Mammary epithelial cell (primary cell): ENCODE results near the gene ZBTB16.

ENCODE experiments used
- EZH2 ChIP-seq: IDR thresholded peaks from 2 replicates; pipeline ENCODE4 v1.6.1; 2012; ENCODE audit warnings: low read length, inconsistent platforms, borderline replicate concordance
- TF ChIP-seq, protein P1 (sequence below), 2 donors: IDR thresholded peaks in 1 of 2; conservative IDR thresholded peaks in 1 of 2; 2 replicates each; pipeline ENCODE4 v1.5.1; 2011 to 2012; ENCODE audit warnings: inconsistent platforms in 2 of 2, low read length in 2 of 2, mild to moderate bottlenecking in 2 of 2, control low read depth in 1 of 2, low read depth in 1 of 2; ENCODE audit not compliant: insufficient read depth in 1 of 2; ENCODE audit errors: extremely low read depth in 1 of 2

DNA sequence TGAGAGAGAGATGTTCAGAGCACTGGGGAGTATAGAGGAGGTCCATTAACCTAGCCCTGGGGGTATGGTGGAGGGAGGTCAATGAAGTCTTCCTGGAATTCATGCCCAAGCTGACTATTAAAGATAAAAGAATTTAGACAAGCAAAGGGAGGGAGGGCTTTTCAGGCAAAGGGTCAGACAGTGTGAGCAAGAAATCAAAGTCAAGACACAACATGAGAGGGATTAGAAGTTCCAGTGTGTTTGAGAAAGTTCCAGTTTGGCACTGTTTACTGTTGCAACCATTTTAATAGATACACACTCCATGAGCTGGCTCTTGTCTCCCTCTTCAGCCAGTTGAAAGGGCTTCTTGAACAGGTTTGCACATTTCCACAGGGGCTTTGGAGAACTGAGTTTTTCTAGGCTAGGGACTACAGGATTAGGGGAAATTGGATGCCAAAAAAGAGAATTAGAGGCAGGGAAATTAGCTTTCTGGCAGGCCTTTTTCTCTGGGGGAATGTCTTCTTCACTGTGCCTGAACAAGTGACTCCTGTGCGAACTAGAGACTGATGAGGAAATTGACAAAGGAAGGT, 222.0 kb downstream of the ZBTB16 start:
- TF ChIP-seq, protein P1, sequence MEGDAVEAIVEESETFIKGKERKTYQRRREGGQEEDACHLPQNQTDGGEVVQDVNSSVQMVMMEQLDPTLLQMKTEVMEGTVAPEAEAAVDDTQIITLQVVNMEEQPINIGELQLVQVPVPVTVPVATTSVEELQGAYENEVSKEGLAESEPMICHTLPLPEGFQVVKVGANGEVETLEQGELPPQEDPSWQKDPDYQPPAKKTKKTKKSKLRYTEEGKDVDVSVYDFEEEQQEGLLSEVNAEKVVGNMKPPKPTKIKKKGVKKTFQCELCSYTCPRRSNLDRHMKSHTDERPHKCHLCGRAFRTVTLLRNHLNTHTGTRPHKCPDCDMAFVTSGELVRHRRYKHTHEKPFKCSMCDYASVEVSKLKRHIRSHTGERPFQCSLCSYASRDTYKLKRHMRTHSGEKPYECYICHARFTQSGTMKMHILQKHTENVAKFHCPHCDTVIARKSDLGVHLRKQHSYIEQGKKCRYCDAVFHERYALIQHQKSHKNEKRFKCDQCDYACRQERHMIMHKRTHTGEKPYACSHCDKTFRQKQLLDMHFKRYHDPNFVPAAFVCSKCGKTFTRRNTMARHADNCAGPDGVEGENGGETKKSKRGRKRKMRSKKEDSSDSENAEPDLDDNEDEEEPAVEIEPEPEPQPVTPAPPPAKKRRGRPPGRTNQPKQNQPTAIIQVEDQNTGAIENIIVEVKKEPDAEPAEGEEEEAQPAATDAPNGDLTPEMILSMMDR (conservative IDR thresholded peaks at IDR 0.05 in 1 of 2, IDR thresholded peaks at IDR 0.05 in 1 of 2; ENCODE audit: extremely low read depth in 1 of 2, insufficient read depth in 1 of 2, low read depth in 1 of 2, low read length in 2 of 2), result no peak
- no peak for TF ChIP-seq EZH2
